WTC11 (cell line): Measurements from ENCODE around the gene SLC35G2. TPM values are rescaled to one million over a fixed set of nuclear protein-coding genes. Genes with fewer than 3 reads are reported as not detected.
"Not testable (repeated sequence)": the region's sequence is repeated elsewhere in the genome, so short reads cannot be mapped to it uniquely, and the experiment has no call there.

Experiments used
- ATAC-seq: fragments of 200-7000 bp; cut with Tn5 transposase; 2 replicates; pipeline ENCODE4 v1.10.0; 2021; ENCODE audit warnings: mild to moderate bottlenecking, moderate library complexity
- CTCF ChIA-PET: fragments of 300-600 bp; sonication (Branson Sonifier 250); formaldehyde crosslinking; loops from one replicate; lab custom pipeline; 2021; ENCODE audit warnings: antibody characterized with exemption; lab: Charles Lee
- POLR2A ChIA-PET: fragments of 350-600 bp; sonication (Branson Sonifier 250); formaldehyde crosslinking; loops from one replicate; lab custom pipeline; 2021; ENCODE audit warnings: antibody characterized with exemption; lab: Charles Lee
- DNase-seq: peaks from one replicate; pipeline ENCODE4 v3.0.0; 2021; ENCODE audit warnings: low spot score
- H3K27ac Mint-ChIP-seq: 2 replicates; pipeline ENCODE4 v1.8.0; 2021; ENCODE audit warnings: mixed read lengths
- H3K27me3 Mint-ChIP-seq: 2 replicates; pipeline ENCODE4 v1.8.0; 2021; ENCODE audit warnings: low read depth, mild to moderate bottlenecking, moderate library complexity, mixed read lengths
- H3K36me3 Mint-ChIP-seq: 2 replicates; pipeline ENCODE4 v1.8.0; 2021; ENCODE audit warnings: mixed read lengths
- H3K4me1 Mint-ChIP-seq: 2 replicates; pipeline ENCODE4 v1.8.0; 2022; ENCODE audit warnings: mixed read lengths
- H3K4me3 Mint-ChIP-seq: 2 replicates; pipeline ENCODE4 v1.8.0; 2021; ENCODE audit warnings: mild to moderate bottlenecking, moderate library complexity, mixed read lengths
- H3K9me3 Mint-ChIP-seq: 2 replicates; pipeline ENCODE4 v1.8.0; 2021; ENCODE audit warnings: mixed read lengths
- CREB1 ChIP-seq: sonication (generic); formaldehyde crosslinking; IDR thresholded peaks from 2 replicates; pipeline ENCODE4 v1.8.0; 2023; ENCODE audit warnings: mild to moderate bottlenecking, missing genetic modification reagents
- ELF4 ChIP-seq: sonication (generic); formaldehyde crosslinking; IDR thresholded peaks from 2 replicates; pipeline ENCODE4 v1.8.1; 2022; ENCODE audit warnings: low read depth, mild to moderate bottlenecking, moderate library complexity, missing genetic modification reagents
- ESRRA ChIP-seq: sonication (generic); formaldehyde crosslinking; IDR thresholded peaks from 2 replicates; pipeline ENCODE4 v1.8.1; 2022; ENCODE audit warnings: mild to moderate bottlenecking, missing genetic modification reagents, borderline replicate concordance
- FOXJ3 ChIP-seq: sonication (generic); formaldehyde crosslinking; IDR thresholded peaks from 2 replicates; pipeline ENCODE4 v1.9.0; 2021; ENCODE audit warnings: missing genetic modification reagents, mild to moderate bottlenecking, borderline replicate concordance
- IRF2 ChIP-seq: sonication (generic); formaldehyde crosslinking; IDR thresholded peaks from 2 replicates; pipeline ENCODE4 v1.8.0; 2022; ENCODE audit warnings: low read depth, missing genetic modification reagents, borderline replicate concordance
- JAZF1 ChIP-seq: fragments of 250-450 bp; sonication (Bioruptor Pico); IDR thresholded peaks from 2 replicates; pipeline ENCODE4 v1.9.0; 2021; ENCODE audit warnings: moderate library complexity, mild to moderate bottlenecking, inconsistent platforms
- NFE2L1 ChIP-seq: sonication (generic); formaldehyde crosslinking; IDR thresholded peaks from 2 replicates; pipeline ENCODE4 v1.8.1; 2023; ENCODE audit warnings: missing genetic modification reagents
- NFYB ChIP-seq: sonication (generic); formaldehyde crosslinking; conservative IDR thresholded peaks from 2 replicates; pipeline ENCODE4 v1.8.0; 2022; ENCODE audit warnings: low read depth, missing genetic modification reagents
- NR2C2 ChIP-seq: sonication (generic); formaldehyde crosslinking; IDR thresholded peaks from 2 replicates; pipeline ENCODE4 v1.8.0; 2022; ENCODE audit warnings: mild to moderate bottlenecking, missing genetic modification reagents
- ZNF396 ChIP-seq: fragments of 250-450 bp; sonication (Bioruptor Pico); IDR thresholded peaks from 2 replicates; pipeline ENCODE4 v1.8.0; 2021; ENCODE audit warnings: mild to moderate bottlenecking, moderate library complexity, borderline replicate concordance
- total RNA-seq: library from RNA; stranded (reverse); gene quantifications from 3 replicates; pipeline ENCODE4 v1.2.3, GENCODE V29; 2021
- TF ChIP-seq, protein P1 (sequence below): sonication (generic); formaldehyde crosslinking; IDR thresholded peaks from 2 replicates; pipeline ENCODE4 v1.8.1; 2022; ENCODE audit warnings: mild to moderate bottlenecking, moderate library complexity, missing genetic modification reagents
- TF ChIP-seq, protein P2 (sequence below): sonication (generic); formaldehyde crosslinking; IDR thresholded peaks from 2 replicates; pipeline ENCODE4 v1.8.0; 2022; ENCODE audit warnings: mild to moderate bottlenecking, missing genetic modification reagents
- TF ChIP-seq, protein P3 (sequence below): sonication (generic); formaldehyde crosslinking; IDR thresholded peaks from 2 replicates; pipeline ENCODE4 v1.8.0; 2022; ENCODE audit warnings: mild to moderate bottlenecking, missing genetic modification reagents
- TF ChIP-seq, protein P4 (sequence below): sonication (generic); formaldehyde crosslinking; IDR thresholded peaks from 2 replicates; pipeline ENCODE4 v1.8.1; 2023; ENCODE audit warnings: mild to moderate bottlenecking, moderate library complexity, missing genetic modification reagents
- TF ChIP-seq, protein P5 (sequence below): sonication (generic); formaldehyde crosslinking; IDR thresholded peaks from 2 replicates; pipeline ENCODE4 v1.8.1; 2022; ENCODE audit warnings: low read depth, missing genetic modification reagents, borderline replicate concordance
- TF ChIP-seq, protein P6 (sequence below): fragments of 250-450 bp; sonication (Bioruptor Pico); IDR thresholded peaks from 2 replicates; pipeline ENCODE4 v1.9.0; 2021; ENCODE audit warnings: moderate library complexity, mild to moderate bottlenecking, inconsistent platforms, borderline replicate concordance

SLC35G2 gene
- total RNA-seq, 1 experiment from 2014 or later: 3.6 TPM

DNA sequence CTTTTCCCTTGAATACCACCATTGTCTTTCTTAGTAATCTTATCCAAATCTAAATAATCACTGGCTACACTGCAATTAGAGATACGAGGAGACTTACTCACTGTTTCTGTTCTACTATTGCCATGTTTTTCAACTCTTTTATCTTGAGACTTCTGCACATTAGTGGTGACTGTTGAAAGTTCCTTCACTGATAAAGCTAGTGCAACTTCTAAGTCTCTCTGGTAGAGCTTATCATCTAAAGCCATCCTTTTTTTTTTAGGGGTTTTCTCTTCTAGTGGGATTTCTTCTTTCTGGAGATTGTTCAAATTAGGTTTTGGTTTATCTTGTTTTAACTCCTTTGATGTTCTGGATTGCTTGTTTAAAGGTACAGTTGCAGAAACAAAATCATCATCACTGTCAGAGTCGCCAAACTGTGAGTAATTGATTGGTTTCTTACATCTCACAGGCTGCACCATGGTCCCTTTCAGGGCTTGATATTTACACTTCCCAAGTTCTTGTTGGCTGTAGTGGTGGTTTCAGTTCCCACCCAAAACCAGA, 80.8 kb downstream of the SLC35G2 start (continued):
- TF ChIP-seq ELF4 (CRISPR knock-in tag) (no peak), ZNF396 (CRISPR knock-in tag) (no peak), CREB1 (no peak)
- TF ChIP-seq, protein P1, sequence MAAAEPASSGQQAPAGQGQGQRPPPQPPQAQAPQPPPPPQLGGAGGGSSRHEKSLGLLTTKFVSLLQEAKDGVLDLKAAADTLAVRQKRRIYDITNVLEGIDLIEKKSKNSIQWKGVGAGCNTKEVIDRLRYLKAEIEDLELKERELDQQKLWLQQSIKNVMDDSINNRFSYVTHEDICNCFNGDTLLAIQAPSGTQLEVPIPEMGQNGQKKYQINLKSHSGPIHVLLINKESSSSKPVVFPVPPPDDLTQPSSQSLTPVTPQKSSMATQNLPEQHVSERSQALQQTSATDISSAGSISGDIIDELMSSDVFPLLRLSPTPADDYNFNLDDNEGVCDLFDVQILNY: no peak
- TF ChIP-seq, protein P2, sequence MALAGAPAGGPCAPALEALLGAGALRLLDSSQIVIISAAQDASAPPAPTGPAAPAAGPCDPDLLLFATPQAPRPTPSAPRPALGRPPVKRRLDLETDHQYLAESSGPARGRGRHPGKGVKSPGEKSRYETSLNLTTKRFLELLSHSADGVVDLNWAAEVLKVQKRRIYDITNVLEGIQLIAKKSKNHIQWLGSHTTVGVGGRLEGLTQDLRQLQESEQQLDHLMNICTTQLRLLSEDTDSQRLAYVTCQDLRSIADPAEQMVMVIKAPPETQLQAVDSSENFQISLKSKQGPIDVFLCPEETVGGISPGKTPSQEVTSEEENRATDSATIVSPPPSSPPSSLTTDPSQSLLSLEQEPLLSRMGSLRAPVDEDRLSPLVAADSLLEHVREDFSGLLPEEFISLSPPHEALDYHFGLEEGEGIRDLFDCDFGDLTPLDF (CRISPR knock-in tag): no peak

DNA sequence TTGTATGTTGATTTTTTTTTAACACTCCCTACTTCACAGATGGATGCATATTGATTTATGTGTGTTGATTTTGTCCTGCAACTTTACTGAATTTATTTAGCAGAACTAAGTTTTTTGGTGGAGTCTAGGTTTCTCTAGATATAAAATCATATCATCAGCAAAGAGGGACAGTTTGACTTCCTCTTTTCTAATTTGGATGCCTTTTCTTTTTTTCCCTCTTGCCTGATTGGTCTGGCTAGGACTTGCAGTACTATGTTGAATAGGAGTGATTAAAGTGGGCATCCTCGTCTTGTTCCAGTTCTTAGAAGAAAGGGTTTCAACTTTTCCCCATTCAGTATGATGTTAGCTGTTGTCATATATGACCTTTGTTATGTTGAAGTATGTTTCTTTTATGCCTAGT, 81.8 kb downstream of the SLC35G2 start:
- peaks cover 58% of the 10 kb centered on the region for H3K4me1 Mint-ChIP-seq
- H3K36me3 Mint-ChIP-seq, CTCF ChIA-PET, ATAC-seq, H3K4me3 Mint-ChIP-seq, DNase-seq, POLR2A ChIA-PET, H3K9me3 Mint-ChIP-seq, H3K27me3 Mint-ChIP-seq, H3K27ac Mint-ChIP-seq: not testable (repeated sequence)

DNA sequence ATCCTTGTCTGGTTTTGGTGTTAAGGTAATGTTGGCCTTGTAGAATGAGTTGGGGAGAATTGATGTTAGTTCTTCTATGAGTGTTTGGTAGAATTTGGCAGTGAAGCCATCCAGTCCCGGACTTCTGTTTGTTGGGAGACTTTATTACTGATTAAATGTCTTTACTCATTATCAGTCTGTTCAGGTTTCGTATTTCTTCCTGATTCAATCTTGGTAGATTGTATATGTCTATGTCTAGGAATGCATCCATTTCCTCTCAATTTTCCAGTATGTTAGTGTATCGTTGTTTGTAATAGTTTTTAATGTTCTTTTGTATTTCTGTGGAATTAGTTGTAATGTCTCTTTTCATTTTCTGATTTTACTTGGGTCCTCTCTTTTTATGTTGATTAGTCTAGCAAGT, 82.5 kb downstream of the SLC35G2 start:
- TF ChIP-seq NR2C2 (CRISPR knock-in tag) (no peak), IRF2 (CRISPR knock-in tag) (no peak), JAZF1 (CRISPR knock-in tag) (no peak), NFYB (CRISPR knock-in tag) (no peak), ESRRA (CRISPR knock-in tag) (no peak), FOXJ3 (CRISPR knock-in tag) (no peak), NFE2L1 (no peak)
- TF ChIP-seq, protein P3, sequence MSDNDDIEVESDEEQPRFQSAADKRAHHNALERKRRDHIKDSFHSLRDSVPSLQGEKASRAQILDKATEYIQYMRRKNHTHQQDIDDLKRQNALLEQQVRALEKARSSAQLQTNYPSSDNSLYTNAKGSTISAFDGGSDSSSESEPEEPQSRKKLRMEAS (CRISPR knock-in tag): no peak
- TF ChIP-seq, protein P4, sequence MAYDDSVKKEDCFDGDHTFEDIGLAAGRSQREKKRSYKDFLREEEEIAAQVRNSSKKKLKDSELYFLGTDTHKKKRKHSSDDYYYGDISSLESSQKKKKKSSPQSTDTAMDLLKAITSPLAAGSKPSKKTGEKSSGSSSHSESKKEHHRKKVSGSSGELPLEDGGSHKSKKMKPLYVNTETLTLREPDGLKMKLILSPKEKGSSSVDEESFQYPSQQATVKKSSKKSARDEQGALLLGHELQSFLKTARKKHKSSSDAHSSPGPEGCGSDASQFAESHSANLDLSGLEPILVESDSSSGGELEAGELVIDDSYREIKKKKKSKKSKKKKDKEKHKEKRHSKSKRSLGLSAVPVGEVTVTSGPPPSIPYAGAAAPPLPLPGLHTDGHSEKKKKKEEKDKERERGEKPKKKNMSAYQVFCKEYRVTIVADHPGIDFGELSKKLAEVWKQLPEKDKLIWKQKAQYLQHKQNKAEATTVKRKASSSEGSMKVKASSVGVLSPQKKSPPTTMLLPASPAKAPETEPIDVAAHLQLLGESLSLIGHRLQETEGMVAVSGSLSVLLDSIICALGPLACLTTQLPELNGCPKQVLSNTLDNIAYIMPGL (CRISPR knock-in tag): no peak
- TF ChIP-seq, protein P5, sequence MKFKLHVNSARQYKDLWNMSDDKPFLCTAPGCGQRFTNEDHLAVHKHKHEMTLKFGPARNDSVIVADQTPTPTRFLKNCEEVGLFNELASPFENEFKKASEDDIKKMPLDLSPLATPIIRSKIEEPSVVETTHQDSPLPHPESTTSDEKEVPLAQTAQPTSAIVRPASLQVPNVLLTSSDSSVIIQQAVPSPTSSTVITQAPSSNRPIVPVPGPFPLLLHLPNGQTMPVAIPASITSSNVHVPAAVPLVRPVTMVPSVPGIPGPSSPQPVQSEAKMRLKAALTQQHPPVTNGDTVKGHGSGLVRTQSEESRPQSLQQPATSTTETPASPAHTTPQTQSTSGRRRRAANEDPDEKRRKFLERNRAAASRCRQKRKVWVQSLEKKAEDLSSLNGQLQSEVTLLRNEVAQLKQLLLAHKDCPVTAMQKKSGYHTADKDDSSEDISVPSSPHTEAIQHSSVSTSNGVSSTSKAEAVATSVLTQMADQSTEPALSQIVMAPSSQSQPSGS (CRISPR knock-in tag): no peak
- TF ChIP-seq, protein P6, sequence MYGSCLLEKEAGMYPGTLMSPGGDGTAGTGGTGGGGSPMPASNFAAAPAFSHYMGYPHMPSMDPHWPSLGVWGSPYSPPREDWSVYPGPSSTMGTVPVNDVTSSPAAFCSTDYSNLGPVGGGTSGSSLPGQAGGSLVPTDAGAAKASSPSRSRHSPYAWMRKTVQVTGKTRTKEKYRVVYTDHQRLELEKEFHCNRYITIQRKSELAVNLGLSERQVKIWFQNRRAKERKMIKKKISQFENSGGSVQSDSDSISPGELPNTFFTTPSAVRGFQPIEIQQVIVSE (CRISPR knock-in tag): no peak
- TF ChIP-seq, all 79 proteins: peak for 0
- Mint-ChIP-seq H3K9me3 (peaks cover 7% of the 10 kb centered on the region; the same call in 1 of the 2 replicates), H3K4me3 (no peak overlapping the region; the same call in 1 of the 2 replicates), H3K4me1 (peaks cover 58% of the 10 kb centered on the region), H3K27ac (peak overlapping the region; percentile 93), H3K36me3 (peaks cover 3% of the 10 kb centered on the region; the same call in 1 of the 2 replicates), H3K27me3 (no peaks in the 10 kb centered on the region)
- ChIA-PET CTCF (no interaction called here), POLR2A (no interaction called here)
- no peak for ATAC-seq
- DNase-seq: no peak

DNA sequence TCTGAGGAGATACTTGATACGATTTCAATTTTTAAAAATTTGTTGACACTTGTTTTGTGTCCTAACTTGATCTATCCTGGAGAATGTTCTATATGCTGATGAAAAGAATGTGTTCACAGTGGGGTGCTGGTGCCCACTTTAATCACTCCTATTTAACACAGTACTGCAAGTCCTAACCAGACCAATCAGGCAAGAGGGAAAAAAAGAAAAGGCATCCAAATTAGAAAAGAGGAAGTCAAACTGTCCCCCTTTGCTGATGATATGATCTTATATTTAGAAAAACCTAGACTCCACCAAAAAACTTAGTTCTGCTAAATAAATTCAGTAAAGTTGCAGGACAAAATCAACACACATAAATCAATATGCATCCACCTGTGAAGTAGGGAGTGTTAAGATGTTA, 83.6 kb downstream of the SLC35G2 start:
- POLR2A ChIA-PET, H3K27me3 Mint-ChIP-seq, DNase-seq, H3K36me3 Mint-ChIP-seq, H3K9me3 Mint-ChIP-seq: not testable (repeated sequence)
- peak overlapping the region; percentile 22 for H3K27ac Mint-ChIP-seq
- CTCF ChIA-PET: interaction anchor here (0.7 to 1.1 kb wide), 3 partner anchors 8 to 111 kb away, joined by 3 to 4 read pairs (median 4); no protein-coding TSS in a partner anchor
- peak overlapping the region; percentile 4; the same call in 1 of the 2 replicates for H3K4me3 Mint-ChIP-seq
- ATAC-seq: peak; percentile 55
- peaks cover 64% of the 10 kb centered on the region for H3K4me1 Mint-ChIP-seq
